ENCODE measurements around the gene MRPL37.

The MRPL37 gene

DNA sequence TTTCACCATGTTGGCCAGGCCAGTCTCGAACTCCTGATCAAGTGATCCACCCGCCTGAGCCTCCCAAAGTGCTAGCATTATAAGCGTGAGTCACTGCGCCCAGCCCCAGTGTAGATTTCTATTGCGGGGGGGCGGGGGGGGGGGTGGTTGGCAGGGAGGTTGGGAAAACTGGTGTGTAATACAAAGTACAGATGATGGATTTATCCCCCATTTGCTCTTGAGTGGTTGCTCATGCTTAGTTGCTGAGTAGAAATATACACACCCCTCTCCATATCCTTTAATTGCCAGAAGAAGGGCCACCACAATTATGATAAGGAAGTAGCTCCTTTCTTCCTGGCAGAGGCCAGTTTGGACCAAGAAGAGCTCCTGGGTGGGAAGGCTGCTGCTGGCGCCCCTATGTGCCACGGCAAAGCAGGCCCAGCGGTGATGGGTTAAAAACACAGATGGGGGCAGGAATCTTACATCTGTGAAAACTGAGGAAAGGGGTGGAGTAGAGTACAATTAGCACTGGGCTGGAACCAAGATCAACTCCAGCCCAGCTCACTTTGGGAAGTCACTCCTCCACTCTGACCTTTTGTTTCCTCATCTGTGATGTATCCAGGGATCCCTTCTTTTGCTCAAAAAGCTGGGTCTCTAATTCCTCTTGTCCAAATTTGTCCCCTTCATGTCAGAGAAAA, 55.2 kb downstream of the MRPL37 start:
- peaks cover 35% of the 10 kb centered on the region for H3K4me1 ChIP-seq (ENCODE audit: control insufficient read depth, insufficient read depth, low read length)
- no peak overlapping the region for H3K9ac ChIP-seq (ENCODE audit: low read length)
- no peaks in the 10 kb centered on the region for H3K9me3 ChIP-seq (ENCODE audit: control insufficient read depth, low read length)
- no peak for DNase-seq (ENCODE audit: low read depth)
- H3K27me3 ChIP-seq (replicated peaks; ENCODE audit: control insufficient read depth, insufficient read depth, low read length), result no peaks in the 10 kb centered on the region
- no peak overlapping the region for H3K4me3 ChIP-seq (ENCODE audit: low read length)
- peaks cover 3% of the 10 kb centered on the region for H3K36me3 ChIP-seq (ENCODE audit: control insufficient read depth, insufficient read depth, low read length, severe bottlenecking)

DNA sequence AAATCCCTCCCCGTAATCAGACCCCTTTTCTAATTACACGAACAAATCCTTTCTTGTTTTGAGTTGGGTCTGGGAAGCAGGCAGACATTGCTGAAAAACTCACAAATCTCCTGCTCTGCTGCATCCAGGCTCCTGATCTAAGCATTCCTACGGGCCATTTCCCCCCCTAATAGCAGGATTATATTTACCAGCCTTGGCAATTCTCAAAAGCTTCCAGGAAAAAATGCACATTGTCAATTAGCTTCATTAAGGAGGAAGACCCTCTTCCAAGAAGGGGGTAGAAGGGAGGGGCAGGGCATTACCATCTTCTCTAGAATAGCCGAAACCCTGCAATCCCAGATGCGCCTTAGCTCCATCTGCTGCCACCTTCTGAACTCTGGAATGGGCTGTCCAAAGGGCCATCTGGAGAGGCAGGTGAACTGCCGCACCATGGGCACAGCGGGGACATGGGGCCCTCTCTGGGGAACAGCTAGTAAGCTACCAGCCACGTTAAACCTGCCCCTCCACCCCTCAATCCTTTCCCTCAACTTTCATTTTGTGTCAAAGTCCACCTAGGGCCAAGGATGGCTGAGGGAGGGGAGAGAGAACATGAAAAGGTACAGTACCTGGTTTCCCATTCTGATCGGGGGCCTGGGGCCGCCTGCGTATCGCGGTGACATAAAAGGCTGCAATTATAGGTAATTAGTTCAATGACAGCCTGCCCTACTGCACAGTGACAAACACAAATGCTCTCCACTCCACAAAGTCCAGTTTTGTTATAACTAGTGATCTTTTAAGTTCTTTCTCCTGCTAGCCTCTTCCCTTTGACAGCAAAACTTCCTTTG, 56.8 kb downstream of the MRPL37 start:
- Histone ChIP-seq H3K4me3 (ENCODE audit: low read length) (no peak overlapping the region), H3K4me1 (ENCODE audit: control insufficient read depth, insufficient read depth, low read length) (peaks cover 25% of the 10 kb centered on the region), H3K9me3 (ENCODE audit: control insufficient read depth, low read length) (no peaks in the 10 kb centered on the region), H3K9ac (ENCODE audit: low read length) (no peak overlapping the region), H3K36me3 (ENCODE audit: control insufficient read depth, insufficient read depth, low read length, severe bottlenecking) (peaks cover 3% of the 10 kb centered on the region), H3K27me3 (replicated peaks; ENCODE audit: control insufficient read depth, insufficient read depth, low read length) (no peaks in the 10 kb centered on the region)
- DNase-seq (ENCODE audit: low read depth), result no peak

DNA sequence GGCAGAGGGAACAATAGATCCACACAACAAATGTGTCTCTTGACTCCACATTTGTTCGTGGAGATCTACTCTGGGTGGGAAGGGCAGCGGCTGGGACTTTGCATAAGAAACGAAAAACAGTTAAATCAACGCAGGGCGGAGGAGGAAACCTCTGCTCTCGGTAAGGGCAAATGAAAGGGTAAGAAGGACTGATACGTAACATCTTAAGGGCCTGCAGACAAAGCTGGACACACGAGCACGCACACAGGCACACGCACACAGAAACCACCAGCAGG, 57.3 kb downstream of the MRPL37 start:
- H3K9ac ChIP-seq (ENCODE audit: low read length), result no peak overlapping the region
- DNase-seq (ENCODE audit: low read depth), result no peak
- peaks cover 25% of the 10 kb centered on the region for H3K4me1 ChIP-seq (ENCODE audit: control insufficient read depth, insufficient read depth, low read length)
- H3K36me3 ChIP-seq (ENCODE audit: control insufficient read depth, insufficient read depth, low read length, severe bottlenecking), result peaks cover 3% of the 10 kb centered on the region
- no peaks in the 10 kb centered on the region for H3K27me3 ChIP-seq (replicated peaks; ENCODE audit: control insufficient read depth, insufficient read depth, low read length)
- H3K4me3 ChIP-seq (ENCODE audit: low read length), result no peak overlapping the region
- no peaks in the 10 kb centered on the region for H3K9me3 ChIP-seq (ENCODE audit: control insufficient read depth, low read length)

DNA sequence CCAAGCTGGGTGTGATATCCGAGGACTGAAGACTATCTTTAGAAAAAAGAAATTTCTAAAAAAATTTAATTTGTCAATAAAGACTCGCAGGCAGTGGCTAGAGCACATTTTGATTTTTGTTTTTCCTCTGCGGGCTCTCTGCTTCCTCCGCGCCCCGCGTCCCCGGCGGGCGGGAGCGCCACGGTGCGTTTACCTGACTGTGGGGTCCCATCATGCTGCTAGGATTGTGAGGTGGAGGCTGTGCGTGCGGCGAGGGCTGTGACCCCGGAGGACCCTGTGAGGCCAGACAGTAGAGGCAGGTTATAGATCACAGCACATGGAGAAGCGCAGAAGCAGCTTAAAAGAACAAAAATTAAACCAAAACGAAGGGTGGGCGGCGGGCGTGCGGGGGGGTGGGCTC, 57.9 kb downstream of the MRPL37 start:
- Histone ChIP-seq H3K27me3 (replicated peaks; ENCODE audit: control insufficient read depth, insufficient read depth, low read length) (no peaks in the 10 kb centered on the region), H3K9ac (ENCODE audit: low read length) (no peak overlapping the region), H3K4me1 (ENCODE audit: control insufficient read depth, insufficient read depth, low read length) (peaks cover 22% of the 10 kb centered on the region), H3K9me3 (ENCODE audit: control insufficient read depth, low read length) (no peaks in the 10 kb centered on the region), H3K36me3 (ENCODE audit: control insufficient read depth, insufficient read depth, low read length, severe bottlenecking) (peaks cover 3% of the 10 kb centered on the region), H3K4me3 (ENCODE audit: low read length) (no peak overlapping the region)
- no peak for DNase-seq (ENCODE audit: low read depth)

DNA sequence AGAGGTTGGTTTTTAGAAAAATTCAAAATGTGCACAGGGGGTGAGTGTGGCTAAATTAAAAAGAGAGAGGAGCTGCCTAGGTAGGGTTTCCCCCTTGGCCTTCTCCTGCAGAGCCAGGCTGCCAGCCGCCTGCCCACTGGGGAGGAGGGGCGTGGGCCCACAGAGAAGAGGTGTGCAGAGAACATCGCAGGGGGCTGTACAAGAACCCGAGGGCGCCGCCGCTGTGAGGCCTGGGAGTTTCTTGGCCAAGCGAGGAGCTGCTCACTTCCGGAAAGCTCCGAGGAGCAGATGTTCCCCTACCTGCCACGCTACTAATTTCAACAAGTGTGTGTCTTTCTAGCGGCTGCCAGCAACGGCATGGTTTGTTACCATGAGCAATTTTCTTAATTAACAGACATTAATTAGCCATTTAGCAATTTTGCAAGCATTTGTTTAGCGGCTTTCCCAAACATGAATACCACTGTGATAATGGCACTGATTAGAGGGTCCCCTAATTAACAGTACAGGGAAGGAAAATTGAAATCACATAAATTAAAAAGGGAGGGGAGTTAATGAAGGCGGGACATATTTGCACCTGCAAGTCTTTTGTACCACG, 59.7 kb downstream of the MRPL37 start:
- no peak for DNase-seq (ENCODE audit: low read depth)
- Histone ChIP-seq H3K4me3 (ENCODE audit: low read length) (no peak overlapping the region), H3K4me1 (ENCODE audit: control insufficient read depth, insufficient read depth, low read length) (peaks cover 6% of the 10 kb centered on the region), H3K9ac (ENCODE audit: low read length) (no peak overlapping the region), H3K27me3 (replicated peaks; ENCODE audit: control insufficient read depth, insufficient read depth, low read length) (no peaks in the 10 kb centered on the region), H3K9me3 (ENCODE audit: control insufficient read depth, low read length) (no peaks in the 10 kb centered on the region), H3K36me3 (ENCODE audit: control insufficient read depth, insufficient read depth, low read length, severe bottlenecking) (peaks cover 3% of the 10 kb centered on the region)

DNA sequence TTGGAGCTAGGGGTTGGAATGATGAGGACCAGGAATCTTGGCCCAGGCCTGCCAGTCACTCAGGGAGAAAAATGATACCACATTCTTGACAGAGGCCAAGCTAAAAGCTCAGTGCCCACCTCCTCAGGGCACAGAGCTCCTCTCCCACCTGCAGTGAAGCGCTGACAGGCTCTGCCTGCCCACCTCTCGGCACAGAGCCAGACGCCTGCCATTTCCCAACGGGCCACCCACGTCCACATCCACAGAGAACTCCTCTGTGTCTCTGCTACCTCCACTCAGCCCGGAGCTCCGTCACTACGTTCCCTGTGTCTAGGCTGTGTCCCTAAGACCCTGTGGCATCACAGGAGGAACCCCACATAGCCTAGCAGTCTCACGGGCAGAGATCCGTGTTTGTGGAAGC, 60.8 kb downstream of the MRPL37 start:
- H3K27me3 ChIP-seq (replicated peaks; ENCODE audit: control insufficient read depth, insufficient read depth, low read length), result no peaks in the 10 kb centered on the region
- no peak overlapping the region for H3K4me3 ChIP-seq (ENCODE audit: low read length)
- H3K9ac ChIP-seq (ENCODE audit: low read length), result no peak overlapping the region
- peaks cover 8% of the 10 kb centered on the region for H3K4me1 ChIP-seq (ENCODE audit: control insufficient read depth, insufficient read depth, low read length)
- no peak for DNase-seq (ENCODE audit: low read depth)
- peaks cover 3% of the 10 kb centered on the region for H3K36me3 ChIP-seq (ENCODE audit: control insufficient read depth, insufficient read depth, low read length, severe bottlenecking)
- H3K9me3 ChIP-seq (ENCODE audit: control insufficient read depth, low read length), result no peaks in the 10 kb centered on the region

DNA sequence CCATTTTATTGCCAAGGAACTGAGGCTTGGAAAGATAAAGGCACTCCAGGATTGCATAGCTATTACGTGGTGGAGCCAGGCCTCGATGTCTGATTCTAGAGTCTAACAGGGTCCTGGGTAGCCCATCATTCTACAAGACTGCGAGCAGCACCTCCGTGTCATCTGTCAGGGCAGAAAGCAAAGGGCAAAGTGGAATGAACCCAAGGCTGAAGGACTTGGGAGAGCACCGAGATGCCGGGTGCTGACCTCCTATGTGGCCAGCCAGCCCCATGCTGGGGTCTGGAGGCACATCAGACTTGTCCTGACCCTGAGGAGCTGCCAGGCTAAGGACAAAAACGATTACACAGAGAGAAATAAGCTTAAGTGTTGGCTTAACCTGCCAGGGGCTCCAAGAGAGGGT, 62.3 kb downstream of the MRPL37 start:
- no peaks in the 10 kb centered on the region for H3K27me3 ChIP-seq (replicated peaks; ENCODE audit: control insufficient read depth, insufficient read depth, low read length)
- H3K9ac ChIP-seq (ENCODE audit: low read length), result no peak overlapping the region
- no peak overlapping the region for H3K4me3 ChIP-seq (ENCODE audit: low read length)
- DNase-seq (ENCODE audit: low read depth), result no peak
- no peaks in the 10 kb centered on the region for H3K36me3 ChIP-seq (ENCODE audit: control insufficient read depth, insufficient read depth, low read length, severe bottlenecking)
- peaks cover 8% of the 10 kb centered on the region for H3K4me1 ChIP-seq (ENCODE audit: control insufficient read depth, insufficient read depth, low read length)
- H3K9me3 ChIP-seq (ENCODE audit: control insufficient read depth, low read length), result no peaks in the 10 kb centered on the region

DNA sequence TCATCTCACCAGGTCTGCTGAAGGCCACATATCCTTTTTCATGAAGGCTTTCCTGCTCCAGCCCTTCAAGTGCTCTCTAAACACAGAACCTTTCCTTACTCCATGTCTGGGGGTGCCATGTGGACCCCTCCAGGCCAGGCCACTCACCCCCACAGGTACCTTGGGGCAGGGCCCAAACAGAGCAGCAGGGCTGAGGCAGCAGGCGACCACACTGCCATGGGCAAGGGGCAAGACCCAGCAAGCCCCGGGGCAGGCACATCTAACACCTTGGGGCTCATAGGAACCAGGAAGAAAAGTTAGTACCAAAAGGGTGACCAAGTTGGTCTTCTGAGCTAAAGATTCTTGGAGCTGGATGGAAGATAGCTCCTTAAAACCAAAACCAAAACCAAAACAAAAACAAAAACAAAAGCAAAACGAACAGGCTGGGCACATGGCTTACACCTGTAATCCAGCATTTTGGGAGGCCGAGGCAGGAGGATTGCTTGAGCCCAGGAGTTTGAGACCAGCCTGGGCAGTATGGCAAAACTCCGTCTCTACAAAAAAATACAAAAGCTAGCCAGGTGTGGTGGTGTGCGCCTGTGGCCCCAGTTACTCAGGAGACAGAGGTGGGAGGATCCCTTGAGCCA, 63.7 kb downstream of the MRPL37 start:
- DNase-seq (ENCODE audit: low read depth), result no peak
- H3K9ac ChIP-seq (ENCODE audit: low read length), result no peak overlapping the region
- no peaks in the 10 kb centered on the region for H3K9me3 ChIP-seq (ENCODE audit: control insufficient read depth, low read length)
- peaks cover 14% of the 10 kb centered on the region for H3K4me1 ChIP-seq (ENCODE audit: control insufficient read depth, insufficient read depth, low read length)
- H3K4me3 ChIP-seq (ENCODE audit: low read length), result no peak overlapping the region
- H3K27me3 ChIP-seq (replicated peaks; ENCODE audit: control insufficient read depth, insufficient read depth, low read length), result no peaks in the 10 kb centered on the region
- no peaks in the 10 kb centered on the region for H3K36me3 ChIP-seq (ENCODE audit: control insufficient read depth, insufficient read depth, low read length, severe bottlenecking)

DNA sequence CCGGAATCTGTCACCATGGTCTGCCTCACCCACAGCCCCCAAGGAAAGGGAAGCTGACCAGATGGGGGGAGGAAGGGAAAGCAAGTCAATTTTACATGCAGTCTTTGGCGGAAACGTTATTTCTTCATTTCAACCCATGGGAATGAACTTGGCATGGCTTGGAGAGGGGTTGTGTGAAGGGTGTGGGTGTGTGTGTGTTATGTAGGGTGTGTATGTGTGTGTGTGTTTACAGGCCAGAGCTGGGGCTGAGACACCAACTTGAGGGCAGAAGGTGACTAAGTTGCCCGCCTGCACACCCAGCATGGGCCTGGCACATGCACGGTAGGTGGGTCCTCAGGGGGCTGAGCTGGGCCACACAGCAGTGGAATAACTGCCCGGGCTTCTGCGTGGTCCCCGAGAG, 65.2 kb downstream of the MRPL37 start:
- no peak overlapping the region for H3K4me3 ChIP-seq (ENCODE audit: low read length)
- no peaks in the 10 kb centered on the region for H3K36me3 ChIP-seq (ENCODE audit: control insufficient read depth, insufficient read depth, low read length, severe bottlenecking)
- no peak for DNase-seq (ENCODE audit: low read depth)
- no peaks in the 10 kb centered on the region for H3K9me3 ChIP-seq (ENCODE audit: control insufficient read depth, low read length)
- no peak overlapping the region for H3K9ac ChIP-seq (ENCODE audit: low read length)
- no peaks in the 10 kb centered on the region for H3K27me3 ChIP-seq (replicated peaks; ENCODE audit: control insufficient read depth, insufficient read depth, low read length)
- H3K4me1 ChIP-seq (ENCODE audit: control insufficient read depth, insufficient read depth, low read length), result peaks cover 18% of the 10 kb centered on the region

DNA sequence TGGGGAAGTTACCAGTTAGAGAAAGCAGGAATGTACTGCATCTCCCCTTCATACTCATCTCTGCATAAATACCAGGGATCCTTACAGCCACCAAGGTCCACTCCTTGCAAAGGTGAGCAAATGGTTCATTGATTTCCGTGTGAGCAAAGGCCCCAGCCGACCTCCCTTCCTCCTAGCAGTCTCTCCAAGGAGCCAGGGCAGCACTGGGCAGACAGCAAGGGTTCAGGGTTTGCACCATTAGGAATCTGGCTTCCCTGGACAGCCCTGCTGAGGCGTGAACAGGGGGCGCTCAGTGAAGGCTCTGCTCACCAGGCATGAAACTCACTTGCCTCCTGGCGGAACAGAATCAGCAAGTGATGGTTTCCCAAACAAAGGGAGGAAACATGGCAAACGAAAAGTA, 65.7 kb downstream of the MRPL37 start:
- H3K9ac ChIP-seq (ENCODE audit: low read length), result no peak overlapping the region
- H3K27me3 ChIP-seq (replicated peaks; ENCODE audit: control insufficient read depth, insufficient read depth, low read length), result no peaks in the 10 kb centered on the region
- H3K36me3 ChIP-seq (ENCODE audit: control insufficient read depth, insufficient read depth, low read length, severe bottlenecking), result no peaks in the 10 kb centered on the region
- no peak for DNase-seq (ENCODE audit: low read depth)
- H3K4me1 ChIP-seq (ENCODE audit: control insufficient read depth, insufficient read depth, low read length), result peaks cover 18% of the 10 kb centered on the region
- H3K9me3 ChIP-seq (ENCODE audit: control insufficient read depth, low read length), result no peaks in the 10 kb centered on the region
- H3K4me3 ChIP-seq (ENCODE audit: low read length), result no peak overlapping the region

DNA sequence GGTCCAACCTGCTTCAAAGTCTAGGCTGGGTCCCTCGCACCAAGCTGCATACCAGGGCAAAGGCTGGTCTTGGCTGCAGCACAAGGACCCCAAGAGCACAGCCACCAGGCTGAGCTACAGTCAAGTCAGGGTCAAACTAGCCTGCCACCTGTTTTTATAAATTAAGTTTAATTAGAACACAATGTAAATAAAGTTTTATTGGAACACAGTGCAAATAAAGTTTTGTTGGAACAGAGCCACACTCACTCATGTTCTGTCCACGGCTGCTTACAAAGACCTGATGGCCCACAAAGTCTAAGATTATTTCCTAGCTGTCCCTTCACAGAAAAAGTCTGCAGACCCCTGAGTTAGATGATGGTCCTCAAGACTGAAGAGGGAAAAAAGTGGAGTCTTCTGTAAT, 66.2 kb downstream of the MRPL37 start:
- no peak overlapping the region for H3K9ac ChIP-seq (ENCODE audit: low read length)
- H3K4me3 ChIP-seq (ENCODE audit: low read length), result no peak overlapping the region
- no peak for DNase-seq (ENCODE audit: low read depth)
- no peaks in the 10 kb centered on the region for H3K36me3 ChIP-seq (ENCODE audit: control insufficient read depth, insufficient read depth, low read length, severe bottlenecking)
- no peaks in the 10 kb centered on the region for H3K9me3 ChIP-seq (ENCODE audit: control insufficient read depth, low read length)
- no peaks in the 10 kb centered on the region for H3K27me3 ChIP-seq (replicated peaks; ENCODE audit: control insufficient read depth, insufficient read depth, low read length)
- H3K4me1 ChIP-seq (ENCODE audit: control insufficient read depth, insufficient read depth, low read length), result peaks cover 18% of the 10 kb centered on the region

All from adipocyte (in vitro differentiated cells).